ENCODE data around the gene FRY.

Gene FRY

DNA sequence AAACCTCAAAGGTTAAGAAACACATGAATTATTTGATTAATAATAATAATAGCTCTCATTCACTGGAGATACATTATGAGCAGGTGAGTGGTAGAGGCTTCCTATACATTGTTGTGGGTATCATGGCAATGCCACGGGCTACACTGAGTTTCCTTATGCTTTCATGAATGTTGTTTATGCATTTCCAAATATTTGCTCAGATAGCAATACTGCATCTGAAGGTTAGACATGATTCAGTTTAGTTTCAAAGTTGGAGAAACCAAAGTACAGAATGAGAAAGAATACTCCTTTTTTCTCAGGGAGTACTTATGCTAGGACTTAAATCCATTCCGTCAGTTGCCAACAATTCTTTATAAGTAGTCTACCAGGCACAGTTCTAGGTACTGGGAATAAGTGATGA, 108.5 kb downstream of the FRY start:
- TF ChIP-seq REST (IDR thresholded peaks at IDR 0.05; ENCODE audit: insufficient read depth in 1 of 2, low read depth in 2 of 2, low read length in 2 of 2) (no peak), FOXP2 (optimal IDR thresholded peaks at IDR 0.05; ENCODE audit: borderline replicate concordance, extremely low read depth, extremely low read length, insufficient read depth) (no peak), POLR2AphosphoS5 (IDR thresholded peaks at IDR 0.05; ENCODE audit: low read depth, low read length) (no peak), TAF1 (IDR thresholded peaks at IDR 0.05; ENCODE audit: borderline replicate concordance, insufficient read depth, low read length) (no peak), SIN3A (IDR thresholded peaks at IDR 0.05; ENCODE audit: borderline replicate concordance, insufficient read depth, low read length) (no peak)

DNA sequence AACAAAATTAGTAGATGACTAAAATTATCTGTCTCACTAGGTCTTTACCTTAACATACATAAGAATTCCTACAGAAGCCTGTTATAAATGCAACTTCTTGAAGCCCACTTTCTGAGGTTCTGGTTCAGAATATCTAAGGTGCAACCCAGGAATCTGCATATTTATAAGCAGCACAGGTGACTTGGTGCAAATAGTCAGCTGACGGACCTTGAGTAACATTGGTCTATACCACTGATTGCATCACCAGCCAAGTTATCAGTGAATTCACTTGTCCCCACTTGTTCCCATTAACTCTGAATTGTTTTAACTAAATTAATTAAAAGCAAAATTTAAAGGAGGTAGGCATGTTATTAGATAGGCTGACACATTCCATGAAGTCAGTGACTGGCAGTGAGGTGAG, 109.9 kb downstream of the FRY start:
- TF ChIP-seq TAF1 (IDR thresholded peaks at IDR 0.05; ENCODE audit: borderline replicate concordance, insufficient read depth, low read length) (no peak), SIN3A (IDR thresholded peaks at IDR 0.05; ENCODE audit: borderline replicate concordance, insufficient read depth, low read length) (no peak), POLR2AphosphoS5 (IDR thresholded peaks at IDR 0.05; ENCODE audit: low read depth, low read length) (no peak), FOXP2 (optimal IDR thresholded peaks at IDR 0.05; ENCODE audit: borderline replicate concordance, extremely low read depth, extremely low read length, insufficient read depth) (no peak), REST (IDR thresholded peaks at IDR 0.05; ENCODE audit: insufficient read depth in 1 of 2, low read depth in 2 of 2, low read length in 2 of 2) (no peak)

DNA sequence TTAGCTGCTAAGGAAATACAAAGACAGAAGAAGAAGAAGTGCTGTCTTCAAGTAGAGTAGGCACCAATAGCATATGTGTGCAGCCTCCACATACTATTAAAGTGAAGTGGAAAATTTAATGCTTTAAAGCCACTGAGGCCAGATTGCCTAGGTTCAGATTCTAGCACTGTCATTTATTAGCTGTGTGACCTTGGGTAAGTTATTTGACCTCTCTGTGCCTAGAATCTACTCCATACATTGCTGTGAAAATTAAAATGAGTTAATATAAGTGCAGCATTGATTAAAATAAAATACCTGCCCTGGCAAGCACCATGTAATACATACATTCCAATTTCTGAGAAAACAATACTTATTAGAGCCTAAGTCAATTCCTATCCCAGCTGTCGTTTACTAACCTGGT, 110.5 kb downstream of the FRY start:
- TF ChIP-seq REST (IDR thresholded peaks at IDR 0.05; ENCODE audit: insufficient read depth in 1 of 2, low read depth in 2 of 2, low read length in 2 of 2) (no peak), SIN3A (IDR thresholded peaks at IDR 0.05; ENCODE audit: borderline replicate concordance, insufficient read depth, low read length) (no peak), TAF1 (IDR thresholded peaks at IDR 0.05; ENCODE audit: borderline replicate concordance, insufficient read depth, low read length) (no peak), POLR2AphosphoS5 (IDR thresholded peaks at IDR 0.05; ENCODE audit: low read depth, low read length) (no peak), FOXP2 (optimal IDR thresholded peaks at IDR 0.05; ENCODE audit: borderline replicate concordance, extremely low read depth, extremely low read length, insufficient read depth) (no peak)

DNA sequence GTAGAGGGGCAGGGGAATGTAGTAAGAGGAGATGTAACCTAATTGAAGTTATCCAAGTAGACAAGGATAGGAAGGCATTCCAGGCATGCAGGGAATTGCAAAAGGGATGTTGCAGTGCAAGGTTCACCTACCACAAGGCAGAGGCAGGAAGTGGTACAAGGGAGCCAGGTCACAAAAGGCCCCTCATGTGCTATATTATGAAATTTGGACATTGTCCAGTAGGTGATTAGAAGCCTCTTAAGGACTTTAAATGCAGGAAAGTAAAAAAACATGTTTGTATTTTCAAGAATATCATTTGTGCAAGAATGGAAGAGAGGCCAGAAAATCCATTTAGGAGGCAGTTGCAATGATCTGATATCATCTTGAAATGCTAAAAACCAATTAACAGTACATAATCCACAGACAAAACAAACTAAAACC, 111.4 kb downstream of the FRY start:
- no peak for TF ChIP-seq SIN3A (IDR thresholded peaks at IDR 0.05; ENCODE audit: borderline replicate concordance, insufficient read depth, low read length)

DNA sequence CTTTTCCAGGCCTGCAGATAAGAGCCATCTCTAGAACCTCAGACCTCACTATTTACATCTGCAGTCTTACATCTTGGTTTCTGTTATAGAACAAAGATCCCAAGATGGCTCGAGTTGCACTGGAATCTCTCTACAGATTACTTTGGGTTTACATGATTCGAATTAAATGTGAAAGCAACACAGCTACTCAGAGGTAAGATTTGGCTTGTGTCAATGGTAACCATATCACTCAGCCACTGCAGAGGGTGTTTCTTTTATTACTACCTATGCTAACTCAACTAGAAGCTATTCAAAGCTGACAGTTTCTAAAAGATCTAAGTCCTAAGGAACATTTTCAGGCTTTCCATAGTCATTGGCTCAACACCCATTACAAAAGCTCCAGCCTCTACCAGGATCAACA, 115.6 kb downstream of the FRY start:
- no peak for TF ChIP-seq REST (IDR thresholded peaks at IDR 0.05; ENCODE audit: insufficient read depth in 1 of 2, low read depth in 2 of 2, low read length in 2 of 2)
- TF ChIP-seq FOXP2 (optimal IDR thresholded peaks at IDR 0.05; ENCODE audit: borderline replicate concordance, extremely low read depth, extremely low read length, insufficient read depth): no peak
- TF ChIP-seq SIN3A (IDR thresholded peaks at IDR 0.05; ENCODE audit: borderline replicate concordance, insufficient read depth, low read length): no peak
- no peak for TF ChIP-seq POLR2AphosphoS5 (IDR thresholded peaks at IDR 0.05; ENCODE audit: low read depth, low read length)
- no peak for TF ChIP-seq TAF1 (IDR thresholded peaks at IDR 0.05; ENCODE audit: borderline replicate concordance, insufficient read depth, low read length)
